Keratinocyte (primary cell): ENCODE results near the gene SPRED1.

Experiments
- CTCF ChIP-seq, 3 experiments: IDR thresholded peaks in 1 of 3; conservative IDR thresholded peaks in 1 of 3; optimal IDR thresholded peaks in 1 of 3; 2 replicates in 2 of 3; 3 replicates in 1 of 3; pipeline versions ENCODE3 to v1.5.1; 2011; ENCODE audit warnings: low read length in 3 of 3, mild to moderate bottlenecking in 3 of 3, moderate library complexity in 2 of 3, control low read depth in 1 of 3, inconsistent platforms in 1 of 3; ENCODE audit not compliant: insufficient read depth in 2 of 3; ENCODE audit errors: extremely low read depth in 1 of 3
- EZH2 ChIP-seq: IDR thresholded peaks from one replicate; pipeline ENCODE4 v1.6.1; 2012; ENCODE audit warnings: inconsistent platforms, mild to moderate bottlenecking, low read length, moderate library complexity

GRCh38 chr15:38367476-38367875 is 114.8 kb downstream of the SPRED1 start:
- no peak for TF ChIP-seq CTCF (optimal IDR thresholded peaks at IDR 0.05 in 1 of 3, IDR thresholded peaks at IDR 0.05 in 1 of 3, conservative IDR thresholded peaks at IDR 0.05 in 1 of 3; ENCODE audit: extremely low read depth in 1 of 3, insufficient read depth in 2 of 3, low read length in 3 of 3)
- TF ChIP-seq EZH2, result no peak
